WTC11 (cell line): Measurements from ENCODE around the gene C10orf71.

Source experiments
- NR1H2 ChIP-seq: sonication (generic); formaldehyde crosslinking; IDR thresholded peaks from 2 replicates; pipeline ENCODE4 v1.9.0; 2021; ENCODE audit warnings: mild to moderate bottlenecking, moderate library complexity, missing genetic modification reagents
- TF ChIP-seq, protein P1 (sequence below): fragments of 200-600 bp; IDR thresholded peaks from 2 replicates; pipeline ENCODE4 v1.8.0; 2022; ENCODE audit warnings: antibody characterized with exemption

DNA sequence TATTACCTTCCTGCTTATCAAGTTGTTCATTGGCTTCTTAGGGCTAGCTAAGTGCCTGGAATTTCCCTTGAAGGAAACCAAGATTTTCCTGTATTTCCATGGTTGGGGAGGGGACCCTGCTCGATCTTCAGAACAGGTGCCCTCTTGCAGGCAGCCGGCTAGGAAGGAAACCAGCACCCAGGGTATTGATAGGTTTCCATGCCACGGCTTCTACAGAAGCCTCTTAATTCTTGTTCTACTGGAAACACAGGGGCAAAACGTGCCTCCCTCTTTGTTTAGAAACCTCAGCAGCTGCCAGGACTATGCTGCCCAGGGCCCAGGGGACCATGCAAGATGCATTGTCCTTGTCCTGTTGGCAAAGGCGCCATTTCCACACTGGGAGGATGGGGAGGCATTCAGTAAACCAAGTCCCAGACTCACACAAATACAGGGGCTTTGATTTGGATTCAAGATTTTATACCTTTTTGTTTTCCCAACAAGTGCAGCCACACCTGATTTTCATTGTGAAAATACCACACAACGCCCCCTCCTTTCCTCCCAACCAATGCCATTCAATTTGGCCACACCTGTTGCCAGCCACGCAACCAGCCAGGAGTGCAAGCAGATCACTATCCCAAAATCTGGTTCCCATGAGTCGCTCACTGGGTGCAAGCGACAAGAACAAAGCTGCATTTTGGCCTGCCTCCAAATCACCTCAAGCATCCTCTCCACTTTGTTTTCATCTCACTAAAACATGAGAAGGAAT, 29.6 kb downstream of the C10orf71 start:
- TF ChIP-seq, protein P1, sequence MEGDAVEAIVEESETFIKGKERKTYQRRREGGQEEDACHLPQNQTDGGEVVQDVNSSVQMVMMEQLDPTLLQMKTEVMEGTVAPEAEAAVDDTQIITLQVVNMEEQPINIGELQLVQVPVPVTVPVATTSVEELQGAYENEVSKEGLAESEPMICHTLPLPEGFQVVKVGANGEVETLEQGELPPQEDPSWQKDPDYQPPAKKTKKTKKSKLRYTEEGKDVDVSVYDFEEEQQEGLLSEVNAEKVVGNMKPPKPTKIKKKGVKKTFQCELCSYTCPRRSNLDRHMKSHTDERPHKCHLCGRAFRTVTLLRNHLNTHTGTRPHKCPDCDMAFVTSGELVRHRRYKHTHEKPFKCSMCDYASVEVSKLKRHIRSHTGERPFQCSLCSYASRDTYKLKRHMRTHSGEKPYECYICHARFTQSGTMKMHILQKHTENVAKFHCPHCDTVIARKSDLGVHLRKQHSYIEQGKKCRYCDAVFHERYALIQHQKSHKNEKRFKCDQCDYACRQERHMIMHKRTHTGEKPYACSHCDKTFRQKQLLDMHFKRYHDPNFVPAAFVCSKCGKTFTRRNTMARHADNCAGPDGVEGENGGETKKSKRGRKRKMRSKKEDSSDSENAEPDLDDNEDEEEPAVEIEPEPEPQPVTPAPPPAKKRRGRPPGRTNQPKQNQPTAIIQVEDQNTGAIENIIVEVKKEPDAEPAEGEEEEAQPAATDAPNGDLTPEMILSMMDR: no peak
- no peak for TF ChIP-seq NR1H2 (CRISPR knock-in tag)
